SH-SY5Y (cell line): Measurements from ENCODE around the gene PRKD1.

Experiments
- GATA2 ChIP-seq: IDR thresholded peaks from 2 replicates; pipeline ENCODE4 v1.6.1; 2011; ENCODE audit warnings: mild to moderate bottlenecking, low read depth, low read length
- GATA3 ChIP-seq: IDR thresholded peaks from 2 replicates; pipeline ENCODE4 v1.6.1; 2011; ENCODE audit warnings: low read depth, mild to moderate bottlenecking, low read length, moderate library complexity

GRCh38 chr14:29687866-29688265 is 239.8 kb downstream of the PRKD1 start:
- TF ChIP-seq GATA2 (no peak), GATA3 (no peak)
